Thyroid gland (tissue), 4 donors: ENCODE measurements around the gene NRN1.
"Not testable (repeated sequence)": the region's sequence is repeated elsewhere in the genome, so short reads cannot be mapped to it uniquely, and the experiment has no call there.

Source experiments
- CTCF ChIP-seq, 6 experiments: fragments of 200-600 bp in 3 of 6; fragments of 450-650 bp in 3 of 6; sonication (generic) in 3 of 6; IDR thresholded peaks; one replicate each; pipeline ENCODE4 v1.5.1; 2016 to 2019; ENCODE audit warnings: antibody characterized with exemption in 6 of 6, mild to moderate bottlenecking in 2 of 6, inconsistent platforms in 1 of 6, moderate library complexity in 1 of 6
- POLR2A ChIP-seq, 2 donors: fragments of 450-650 bp; IDR thresholded peaks; one replicate each; pipeline ENCODE4 v1.6.1; 2017; ENCODE audit warnings: antibody characterized with exemption in 2 of 2, mild to moderate bottlenecking in 2 of 2, moderate library complexity in 1 of 2

- TF ChIP-seq CTCF, POLR2A (IDR thresholded peaks at IDR 0.05): not testable (repeated sequence)
These were observed 38.7 kb downstream of the NRN1 start for GRCh38 chr6:5968036-5968435.
